ENCODE data around the gene NRIP3.
"Not testable (repeated sequence)": the region's sequence is repeated elsewhere in the genome, so short reads cannot be mapped to it uniquely, and the experiment has no call there.

The NRIP3 gene

GRCh38 chr11:9016916-9017642, 13.3 kb upstream of the NRIP3 start:
- no peak for DNase-seq (ENCODE audit: low spot score)

DNA sequence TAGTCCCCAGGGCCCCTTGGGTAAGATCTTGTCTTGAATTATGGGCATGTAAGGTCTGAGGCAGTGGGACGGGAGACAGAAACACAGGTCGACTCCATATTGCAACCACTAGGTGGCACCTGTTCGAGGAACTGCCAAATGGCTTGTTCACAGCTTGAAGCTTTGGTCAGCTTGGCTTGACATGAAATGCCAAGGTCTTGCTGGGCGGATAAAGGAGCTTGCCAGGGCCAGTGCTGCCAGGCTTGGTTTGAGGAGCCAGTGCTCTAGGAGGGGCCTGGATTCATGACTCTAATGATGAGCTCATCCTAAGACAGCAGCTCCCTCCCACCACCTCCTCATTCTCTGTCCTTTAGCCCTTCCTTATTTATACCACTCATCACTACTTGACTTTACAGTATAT, 11.9 kb upstream of the NRIP3 start:
- peak; percentile 77 for DNase-seq (ENCODE audit: low spot score)

GRCh38 chr11:9014826-9015225, 11.0 kb upstream of the NRIP3 start:
- DNase-seq (ENCODE audit: low spot score) = no peak

DNA sequence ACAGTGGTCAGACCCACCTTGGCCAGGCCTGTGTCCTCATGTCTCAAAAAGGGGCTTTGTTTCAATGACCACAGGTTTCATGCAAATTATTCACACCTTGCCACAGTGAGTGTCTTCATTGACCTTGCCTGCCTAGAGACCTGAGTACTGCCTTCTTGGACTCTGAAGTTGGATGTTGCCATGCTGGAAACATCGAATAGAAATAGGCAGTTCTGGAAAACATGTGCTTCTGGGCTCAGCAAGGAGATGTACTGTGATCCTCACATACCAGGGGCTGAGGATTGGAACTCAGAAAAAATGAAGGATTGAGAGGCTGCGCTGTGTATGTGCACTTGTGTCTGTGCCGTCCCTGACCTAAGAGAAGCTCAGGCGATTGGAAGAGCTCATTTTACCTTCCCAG, 9.6 kb upstream of the NRIP3 start:
- no peak for DNase-seq (ENCODE audit: low spot score)

DNA sequence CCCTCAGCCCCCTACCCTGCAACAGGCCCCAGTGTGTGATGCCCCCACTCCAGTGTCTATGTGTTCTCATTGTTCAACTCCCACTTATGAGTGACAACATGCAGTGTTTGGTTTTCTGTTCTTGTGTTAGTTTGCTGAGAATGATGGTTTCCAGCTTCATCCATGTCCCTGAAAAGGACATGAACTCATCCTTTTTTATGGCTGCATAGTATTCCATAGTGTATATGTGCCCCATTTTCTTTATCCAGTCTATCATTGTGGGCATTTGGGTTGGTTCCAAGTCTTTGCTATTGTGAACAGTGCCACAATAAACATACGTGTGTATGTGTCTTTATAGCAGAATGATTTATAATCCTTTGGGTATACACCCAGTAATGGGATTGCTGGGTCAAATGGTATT, 5.7 kb upstream of the NRIP3 start:
- DNase-seq (ENCODE audit: low spot score) = not testable (repeated sequence)

GRCh38 chr11:9008661-9009060, 4.9 kb upstream of the NRIP3 start:
- DNase-seq (ENCODE audit: low spot score) = no peak

DNA sequence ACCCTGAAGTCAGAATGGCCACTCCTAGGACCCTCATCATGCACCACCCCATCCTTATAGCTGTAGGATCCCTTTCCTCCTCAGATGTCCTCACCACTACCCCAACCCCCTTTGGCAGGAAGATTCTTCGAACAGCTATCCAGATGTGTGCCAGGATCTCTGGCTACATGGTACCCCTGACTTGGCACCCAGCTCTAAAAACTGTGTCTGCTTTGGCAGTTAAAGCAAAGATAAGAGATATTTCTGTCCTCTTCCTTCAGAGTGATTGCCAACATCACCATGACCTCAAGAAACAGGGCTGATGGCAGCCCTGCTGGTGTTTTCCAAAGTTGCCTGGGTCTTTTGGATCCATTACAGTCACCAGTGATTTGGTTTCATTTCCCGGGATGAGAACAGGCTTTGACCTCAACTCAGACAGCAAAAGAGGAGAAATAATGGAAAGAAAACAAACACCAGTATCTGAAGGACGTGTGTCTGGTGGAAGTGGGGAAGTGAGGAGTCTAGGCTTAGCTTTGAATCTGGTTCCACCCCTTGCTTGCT, 4.3 kb upstream of the NRIP3 start:
- DNase-seq (ENCODE audit: low spot score) = no peak

DNA sequence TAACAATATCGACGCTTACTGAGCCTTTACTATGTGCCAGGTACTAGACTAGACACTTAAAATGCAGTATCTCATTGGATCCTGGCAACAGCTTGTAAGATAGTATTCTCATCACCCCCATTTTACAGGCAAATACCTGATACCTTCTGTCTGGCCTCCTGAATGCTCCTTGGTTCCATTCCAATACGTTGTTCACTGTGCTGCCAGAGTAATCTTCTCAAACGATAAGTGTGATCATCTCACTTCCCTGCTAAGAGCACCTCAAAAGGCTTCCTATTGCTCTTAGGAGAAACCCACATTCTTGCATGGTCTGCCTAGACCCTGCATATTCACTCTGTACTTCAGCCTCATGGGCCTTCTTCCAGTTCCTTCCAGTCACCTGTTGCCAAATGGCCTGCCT, 1.3 kb upstream of the NRIP3 start:
- no peak for DNase-seq (ENCODE audit: low spot score)

DNA sequence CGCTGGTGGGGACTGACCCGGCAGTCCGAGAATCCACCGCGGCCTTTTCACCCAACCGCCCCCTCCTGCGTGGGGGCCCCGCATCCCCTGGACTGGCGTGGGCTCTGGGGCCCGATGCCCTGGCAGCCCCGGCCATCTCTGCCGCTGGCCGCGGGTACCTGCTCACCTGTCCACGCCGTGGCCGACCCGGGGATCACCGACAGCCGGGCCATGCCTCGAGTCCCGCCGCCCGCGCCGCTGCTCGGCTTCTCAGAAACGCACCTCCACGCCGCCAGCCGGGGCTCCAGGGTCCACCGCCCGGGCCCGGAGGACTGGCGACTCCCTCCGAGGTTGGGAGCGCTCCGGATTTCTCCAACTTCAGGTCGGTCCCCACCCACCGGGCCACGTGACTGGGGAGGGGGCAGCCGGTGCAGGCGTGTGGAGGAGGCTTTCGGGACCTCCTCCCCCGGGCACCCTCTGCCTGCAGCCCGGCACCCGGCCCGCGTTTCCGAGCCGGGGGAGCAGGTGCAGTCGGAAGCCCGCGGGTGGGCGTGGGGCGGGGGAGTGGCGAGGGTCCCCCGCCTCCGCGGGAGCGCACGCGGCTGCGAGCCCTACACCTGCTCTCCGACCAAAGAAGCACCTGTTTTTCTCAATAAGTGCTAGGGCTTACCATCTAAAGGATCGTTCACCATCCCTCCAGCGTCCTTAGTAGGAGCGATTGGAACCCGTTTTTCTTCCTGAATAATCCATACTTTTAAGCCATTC, 554 bp upstream of the NRIP3 start:
- no peak for DNase-seq (ENCODE audit: low spot score)

- no peak for DNase-seq (ENCODE audit: low spot score)
Observed at GRCh38 chr11:9002920-9003572, 755 bp downstream of the NRIP3 start.

- no peak for DNase-seq (ENCODE audit: low spot score)
Observed at GRCh38 chr11:9001736-9002135, 2.1 kb downstream of the NRIP3 start.

GRCh38 chr11:8998017-8998416, 5.8 kb downstream of the NRIP3 start:
- no peak for DNase-seq (ENCODE audit: low spot score)

- DNase-seq (ENCODE audit: low spot score) = no peak
Observed at GRCh38 chr11:8997451-8997850, 6.3 kb downstream of the NRIP3 start.

GRCh38 chr11:8989453-8989852, 14.3 kb downstream of the NRIP3 start:
- DNase-seq (ENCODE audit: low spot score) = no peak

DNA sequence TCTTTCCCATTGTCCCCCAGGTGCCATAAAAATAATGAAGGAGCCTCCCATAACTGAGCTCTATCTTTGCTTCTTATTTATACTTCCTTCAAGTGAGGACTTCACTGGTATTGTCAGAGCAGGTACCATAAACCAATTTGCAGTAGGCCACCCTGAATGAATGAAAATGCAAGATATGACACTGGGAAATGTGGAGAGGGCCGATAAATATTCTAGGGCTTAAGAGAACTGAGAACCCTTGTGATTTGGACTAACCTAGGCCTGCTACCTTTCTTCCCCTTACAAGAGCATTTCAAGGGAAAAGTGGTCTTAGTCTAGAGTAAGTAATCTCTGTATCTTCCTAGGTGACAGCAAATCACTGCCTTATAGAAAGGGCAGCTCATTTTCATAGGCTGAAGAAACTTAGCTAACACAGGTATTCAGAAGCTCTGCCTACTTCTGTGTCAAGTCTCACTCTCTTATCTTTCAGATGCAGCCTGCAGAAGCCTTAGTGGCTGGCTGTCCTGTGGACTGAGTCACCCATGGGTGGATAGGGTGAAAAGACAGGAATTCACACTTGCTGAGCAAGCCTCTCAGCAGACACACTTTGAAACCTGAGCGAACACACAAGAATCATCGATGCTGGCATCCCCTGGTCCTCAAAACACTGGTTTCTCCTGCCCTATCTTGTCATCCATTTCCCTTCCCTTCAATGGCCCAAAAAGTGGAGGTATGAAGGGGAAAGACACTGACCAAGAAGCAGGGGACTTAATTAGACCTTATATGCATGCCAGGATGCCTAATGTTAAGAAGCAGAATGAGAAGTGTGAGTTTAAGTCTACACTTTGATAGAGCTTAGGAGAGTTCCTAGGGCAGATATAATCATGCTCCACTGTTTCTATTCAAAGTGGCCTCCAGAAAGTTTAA, 15.2 kb downstream of the NRIP3 start:
- DNase-seq (ENCODE audit: low spot score) = no peak

GRCh38 chr11:8987446-8987845, 16.4 kb downstream of the NRIP3 start:
- DNase-seq (ENCODE audit: low spot score) = no peak

DNA sequence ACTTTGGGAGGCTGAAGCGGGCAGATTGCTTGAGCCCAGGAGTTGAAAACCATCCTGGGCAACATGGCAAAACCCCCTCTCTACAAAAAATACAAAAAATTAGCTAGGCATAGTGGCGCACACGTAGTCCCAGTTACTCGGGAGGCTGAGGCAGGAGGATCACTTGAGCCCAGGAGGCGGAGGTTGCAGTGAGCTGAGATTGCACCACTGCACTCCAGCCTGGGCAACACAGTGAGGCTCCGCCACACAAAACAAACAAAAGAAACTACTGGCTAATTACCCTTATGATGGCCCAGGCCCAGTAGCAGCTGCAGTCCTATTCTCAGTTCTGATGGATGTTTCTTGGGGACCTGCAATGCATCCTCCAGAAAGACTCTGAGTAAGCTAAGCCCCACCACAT, 17.0 kb downstream of the NRIP3 start:
- not testable (repeated sequence) for DNase-seq (ENCODE audit: low spot score)

DNA sequence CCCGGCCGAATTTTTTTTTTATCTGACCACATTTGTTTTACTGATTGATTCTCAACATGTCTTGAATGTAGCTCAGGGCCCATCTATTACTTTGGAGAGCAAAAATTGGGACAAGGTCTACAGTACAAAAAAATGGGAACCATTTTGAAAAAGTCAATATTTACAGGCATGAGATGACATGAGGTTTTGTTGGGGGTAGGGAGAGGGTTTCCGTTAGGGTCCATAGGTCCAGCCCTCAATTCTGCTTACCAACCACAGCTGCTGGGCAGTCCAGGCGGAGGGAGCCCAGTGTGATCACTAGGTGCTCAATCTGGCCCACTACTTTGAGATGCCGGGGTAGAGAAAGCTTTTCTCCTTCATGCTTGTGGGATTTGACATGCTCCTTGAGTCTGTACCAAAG, 18.3 kb downstream of the NRIP3 start:
- no peak for DNase-seq (ENCODE audit: low spot score)

- DNase-seq (ENCODE audit: low spot score) = no peak
Observed at GRCh38 chr11:8983552-8983951, 20.2 kb downstream of the NRIP3 start.

- DNase-seq (ENCODE audit: low spot score) = no peak
Observed at GRCh38 chr11:8980485-8980884, 23.3 kb downstream of the NRIP3 start.

DNA sequence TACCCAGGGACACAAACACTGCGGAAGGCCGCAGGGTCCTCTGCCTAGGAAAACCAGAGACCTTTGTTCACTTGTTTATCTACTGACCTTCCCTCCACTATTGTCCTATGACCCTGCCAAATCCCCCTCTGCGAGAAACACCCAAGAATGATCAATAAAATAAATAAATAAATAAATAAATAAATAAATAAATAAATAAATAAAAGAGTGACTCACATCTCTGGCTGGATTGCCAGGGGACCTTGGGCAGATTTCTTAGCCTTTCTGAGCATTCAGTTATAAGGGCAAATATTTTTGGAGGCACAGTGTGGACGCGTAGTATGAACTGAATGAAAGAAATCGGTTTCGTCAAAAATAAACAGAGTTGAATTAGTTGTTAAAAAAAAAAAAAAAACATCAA, 24.4 kb downstream of the NRIP3 start:
- not testable (repeated sequence) for DNase-seq (ENCODE audit: low spot score)

DNA sequence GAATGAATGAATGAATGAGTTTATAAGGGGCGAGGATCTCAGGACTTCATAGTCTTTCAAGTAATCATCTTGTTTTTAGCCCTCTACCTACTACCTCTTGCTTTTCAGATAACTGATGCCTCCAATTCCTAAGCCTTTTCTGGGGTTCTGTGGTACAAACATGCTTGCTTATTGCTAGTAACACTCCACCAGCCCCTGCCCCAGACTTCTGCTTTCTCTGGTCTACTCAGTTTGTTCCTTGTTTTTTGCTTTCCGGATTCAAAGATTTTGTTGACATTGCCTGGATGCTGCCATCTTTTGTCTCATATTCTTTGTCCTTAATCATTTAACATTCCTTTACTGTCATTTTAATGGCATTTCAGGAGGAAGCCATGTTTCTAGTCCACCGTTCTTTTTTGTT, 30.7 kb downstream of the NRIP3 start:
- DNase-seq (ENCODE audit: low spot score) = no peak

All from NAMALWA (cell line).